DND-41 (cell line): Measurements from ENCODE around the gene ARHGAP32.

Experiments used
- ATAC-seq: fragments of 200-7000 bp; cut with Tn5 transposase; 3 replicates; pipeline ENCODE4 v1.9.1; 2021; ENCODE audit warnings: low read depth; ENCODE audit not compliant: insufficient read depth
- DNase-seq: peaks from one replicate; pipeline ENCODE4 v3.0.0-alpha.2; 2020
- H2AFZ ChIP-seq: 2 replicates; pipeline ENCODE4 v1.6.0; 2012; ENCODE audit warnings: low read depth, low read length
- H3K27ac ChIP-seq: 2 replicates; pipeline ENCODE4 v1.5.1; 2012; ENCODE audit warnings: low read length, inconsistent platforms
- H3K27me3 ChIP-seq: fragments of 200-600 bp; sonication (generic); 2 replicates; pipeline ENCODE4 v1.6.0; 2012; ENCODE audit warnings: low read length, mild to moderate bottlenecking, inconsistent platforms; ENCODE audit not compliant: insufficient read depth, poor library complexity
- H3K36me3 ChIP-seq: 2 replicates; pipeline ENCODE4 v1.5.1; 2012; ENCODE audit warnings: low read length, inconsistent platforms; ENCODE audit not compliant: insufficient read depth
- H3K4me1 ChIP-seq: 2 replicates; pipeline ENCODE4 v1.5.1; 2012; ENCODE audit warnings: mild to moderate bottlenecking, low read length; ENCODE audit not compliant: insufficient read depth
- H3K4me2 ChIP-seq: 2 replicates; pipeline ENCODE4 v1.6.0; 2012; ENCODE audit warnings: mild to moderate bottlenecking, moderate library complexity, low read length, inconsistent platforms; ENCODE audit not compliant: insufficient read depth
- H3K4me3 ChIP-seq, 2 experiments: fragments of 200-600 bp in 1 of 2; shearing (Covaris generic) in 1 of 2; 2 replicates each; pipeline ENCODE4 v1.5.1; 2012 to 2016; ENCODE audit warnings: inconsistent platforms in 2 of 2, low read length in 2 of 2, mild to moderate bottlenecking in 2 of 2, low read depth in 1 of 2, moderate library complexity in 1 of 2
- H3K79me2 ChIP-seq: 2 replicates; pipeline ENCODE4 v1.6.0; 2012; ENCODE audit warnings: low read length, inconsistent platforms; ENCODE audit not compliant: insufficient read depth
- H3K9ac ChIP-seq: 2 replicates; pipeline ENCODE4 v1.6.0; 2012; ENCODE audit warnings: low read depth, mild to moderate bottlenecking, inconsistent platforms, low read length, moderate library complexity
- H3K9me3 ChIP-seq: 2 replicates; pipeline ENCODE4 v1.5.1; 2012; ENCODE audit warnings: low read length, moderate library complexity, mild to moderate bottlenecking, inconsistent platforms; ENCODE audit not compliant: insufficient read depth, severe bottlenecking
- H4K20me1 ChIP-seq: 2 replicates; pipeline ENCODE4 v1.6.0; 2012; ENCODE audit warnings: low read length; ENCODE audit not compliant: insufficient read depth
- EZH2 ChIP-seq: IDR thresholded peaks from 3 replicates; pipeline ENCODE4 v1.6.1; 2012; ENCODE audit warnings: borderline replicate concordance, low read depth, mild to moderate bottlenecking, moderate library complexity, low read length, inconsistent platforms; ENCODE audit not compliant: severe bottlenecking
- TF ChIP-seq, protein P1 (sequence below): IDR thresholded peaks from 2 replicates; pipeline ENCODE4 v1.5.1; 2012; ENCODE audit warnings: borderline replicate concordance, low read length, moderate library complexity, mild to moderate bottlenecking; ENCODE audit not compliant: poor library complexity, severe bottlenecking; ENCODE audit errors: extremely low read depth

ARHGAP32 gene

GRCh38 chr11:128939591-128939990, 252.5 kb downstream of the ARHGAP32 start:
- Histone ChIP-seq H3K4me2 (no peak overlapping the region), H3K4me1 (no peaks in the 10 kb centered on the region), H3K27ac (no peak overlapping the region), H4K20me1 (no peaks in the 10 kb centered on the region), H3K9ac (no peak overlapping the region), H3K27me3 (no peaks in the 10 kb centered on the region), H3K79me2 (no peaks in the 10 kb centered on the region), H3K4me3 (no peak overlapping the region), H3K36me3 (no peaks in the 10 kb centered on the region), H3K9me3 (no peaks in the 10 kb centered on the region), H2AFZ (no peak overlapping the region)
- TF ChIP-seq EZH2 = no peak
- TF ChIP-seq, protein P1, sequence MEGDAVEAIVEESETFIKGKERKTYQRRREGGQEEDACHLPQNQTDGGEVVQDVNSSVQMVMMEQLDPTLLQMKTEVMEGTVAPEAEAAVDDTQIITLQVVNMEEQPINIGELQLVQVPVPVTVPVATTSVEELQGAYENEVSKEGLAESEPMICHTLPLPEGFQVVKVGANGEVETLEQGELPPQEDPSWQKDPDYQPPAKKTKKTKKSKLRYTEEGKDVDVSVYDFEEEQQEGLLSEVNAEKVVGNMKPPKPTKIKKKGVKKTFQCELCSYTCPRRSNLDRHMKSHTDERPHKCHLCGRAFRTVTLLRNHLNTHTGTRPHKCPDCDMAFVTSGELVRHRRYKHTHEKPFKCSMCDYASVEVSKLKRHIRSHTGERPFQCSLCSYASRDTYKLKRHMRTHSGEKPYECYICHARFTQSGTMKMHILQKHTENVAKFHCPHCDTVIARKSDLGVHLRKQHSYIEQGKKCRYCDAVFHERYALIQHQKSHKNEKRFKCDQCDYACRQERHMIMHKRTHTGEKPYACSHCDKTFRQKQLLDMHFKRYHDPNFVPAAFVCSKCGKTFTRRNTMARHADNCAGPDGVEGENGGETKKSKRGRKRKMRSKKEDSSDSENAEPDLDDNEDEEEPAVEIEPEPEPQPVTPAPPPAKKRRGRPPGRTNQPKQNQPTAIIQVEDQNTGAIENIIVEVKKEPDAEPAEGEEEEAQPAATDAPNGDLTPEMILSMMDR = no peak
- no peak for DNase-seq
- no peak for ATAC-seq

DNA sequence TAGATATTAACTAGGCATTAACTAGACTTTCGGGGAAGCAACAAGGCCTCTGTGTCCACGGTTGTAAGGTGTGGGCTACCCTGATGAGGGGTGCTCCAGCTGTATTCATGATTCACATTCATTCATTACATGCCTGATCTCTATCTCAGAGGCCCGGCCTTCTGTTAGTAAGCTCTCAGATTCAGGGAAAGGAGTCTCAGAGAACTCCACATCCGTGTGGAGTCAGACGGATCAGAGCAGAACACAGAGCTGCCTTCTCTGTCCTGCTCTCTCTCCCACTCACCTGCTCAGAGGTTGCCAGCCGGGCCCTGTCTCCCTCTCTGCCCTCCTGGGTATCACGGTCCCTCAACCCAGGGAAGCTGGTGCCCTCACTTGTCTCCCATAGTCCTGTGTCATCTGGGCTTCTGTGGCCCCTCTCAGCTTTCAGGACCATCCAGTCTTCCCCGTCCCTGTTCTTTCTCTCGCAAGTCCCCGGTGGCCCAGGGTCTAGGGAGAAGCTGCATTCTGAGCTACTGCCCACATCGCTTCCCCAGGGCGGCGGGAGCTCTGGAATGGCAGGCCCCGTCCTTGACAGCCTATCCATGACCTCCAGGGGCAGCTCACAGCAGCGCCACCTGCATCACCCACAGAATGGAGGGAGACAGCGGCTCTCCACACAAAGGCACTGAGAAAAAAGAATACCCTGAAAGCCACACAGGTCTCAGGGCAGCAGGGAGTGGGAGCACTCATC, 253.8 kb downstream of the ARHGAP32 start:
- no peak overlapping the region for H3K4me3 ChIP-seq
- DNase-seq (no peak), ATAC-seq (no peak)
- H3K27me3 ChIP-seq = no peaks in the 10 kb centered on the region
- H3K36me3 ChIP-seq = no peaks in the 10 kb centered on the region
- H3K4me2 ChIP-seq = no peak overlapping the region
- H4K20me1 ChIP-seq = no peaks in the 10 kb centered on the region
- H3K79me2 ChIP-seq = no peaks in the 10 kb centered on the region
- TF ChIP-seq EZH2 = no peak
- no peak overlapping the region for H3K9ac ChIP-seq
- no peaks in the 10 kb centered on the region for H3K9me3 ChIP-seq
- H3K4me1 ChIP-seq = no peaks in the 10 kb centered on the region
- H3K27ac ChIP-seq = no peak overlapping the region
- H2AFZ ChIP-seq = no peak overlapping the region

GRCh38 chr11:128937480-128937879, 254.6 kb downstream of the ARHGAP32 start:
- Histone ChIP-seq H4K20me1 (no peaks in the 10 kb centered on the region), H3K4me2 (no peak overlapping the region), H3K27ac (no peak overlapping the region), H2AFZ (no peak overlapping the region), H3K9ac (no peak overlapping the region), H3K27me3 (no peaks in the 10 kb centered on the region), H3K4me3 (no peak overlapping the region), H3K36me3 (no peaks in the 10 kb centered on the region), H3K4me1 (no peaks in the 10 kb centered on the region), H3K79me2 (no peaks in the 10 kb centered on the region), H3K9me3 (no peaks in the 10 kb centered on the region)
- TF ChIP-seq, protein P1 = no peak
- TF ChIP-seq EZH2 = no peak
- ATAC-seq (no peak), DNase-seq (no peak)

DNA sequence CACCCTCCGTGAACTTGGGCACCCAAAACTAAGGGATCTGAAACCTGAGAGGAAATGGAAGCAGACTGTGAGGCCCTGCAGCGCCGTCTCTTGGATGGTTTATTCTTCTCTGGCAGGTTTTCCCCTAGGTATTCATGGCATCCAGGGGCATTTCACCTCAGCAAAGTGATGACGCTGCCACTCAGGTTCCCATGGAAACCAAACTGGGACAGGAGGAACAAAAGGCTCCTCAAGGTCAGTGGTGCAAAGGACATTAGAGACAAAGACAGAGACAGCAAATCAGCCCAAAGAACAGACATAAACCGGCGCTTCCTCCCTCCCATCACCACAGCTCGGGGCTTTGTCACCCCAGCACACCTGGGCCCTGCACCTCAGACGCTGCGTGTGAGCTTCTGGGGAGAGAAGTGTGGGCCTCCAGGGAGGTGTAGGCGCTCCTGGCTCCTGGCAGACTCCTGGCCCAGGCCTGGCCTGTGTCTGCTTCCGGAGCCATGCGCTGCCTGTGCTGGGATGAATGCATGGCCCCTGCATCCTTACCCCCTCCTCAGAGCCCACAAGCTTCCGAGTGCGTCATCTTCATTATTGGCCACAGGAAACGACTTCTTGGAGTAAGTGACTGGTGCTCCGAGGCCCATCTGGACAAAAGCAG, 255.4 kb downstream of the ARHGAP32 start:
- Histone ChIP-seq H3K27me3 (no peaks in the 10 kb centered on the region), H3K4me2 (no peak overlapping the region), H3K9me3 (no peaks in the 10 kb centered on the region), H3K4me3 (no peak overlapping the region), H3K36me3 (no peaks in the 10 kb centered on the region), H3K27ac (no peak overlapping the region), H3K79me2 (no peaks in the 10 kb centered on the region), H3K9ac (no peak overlapping the region), H3K4me1 (no peaks in the 10 kb centered on the region), H2AFZ (no peak overlapping the region), H4K20me1 (no peaks in the 10 kb centered on the region)
- TF ChIP-seq, protein P1 = no peak
- ATAC-seq = no peak
- DNase-seq = no peak
